ENCODE data around the gene PACSIN1. TPM values are rescaled to one million over a fixed set of nuclear protein-coding genes. Genes with fewer than 3 reads are reported as not detected.

PACSIN1 gene
- polyA plus RNA-seq, 1 donor (not counting 4 experiments of a cell fraction or from before 2014, with no cell fraction given), result not detected

GRCh38 chr6:34441526-34441925 is 24.4 kb upstream of the PACSIN1 start:
- FAIRE-seq (no peak), DNase-seq (ENCODE audit: low read depth, low spot score) (no peak)
- Histone ChIP-seq H3K9me1 (ENCODE audit: control insufficient read depth, extremely low read depth, insufficient read depth, low read length) (no peaks in the 10 kb centered on the region), H3K79me2 (ENCODE audit: control insufficient read depth, insufficient read depth, low read length) (no peaks in the 10 kb centered on the region), H3K4me2 (ENCODE audit: control insufficient read depth, extremely low read depth, insufficient read depth, low read depth, low read length) (no peak overlapping the region), H3K9me3 (ENCODE audit: control insufficient read depth, low read depth, low read length) (no peaks in the 10 kb centered on the region), H2AFZ (ENCODE audit: control insufficient read depth, low read length) (no peak overlapping the region), H3K4me3 (ENCODE audit: control insufficient read depth in 2 of 3, extremely low read depth in 1 of 3, insufficient read depth in 2 of 3, low read depth in 1 of 3, low read length in 3 of 3) (no peak overlapping the region), H3K27ac (ENCODE audit: control insufficient read depth, insufficient read depth, low read length) (no peak overlapping the region), H3K4me1 (ENCODE audit: control insufficient read depth, extremely low read depth, insufficient read depth, low read length) (no peaks in the 10 kb centered on the region), H3K27me3 (ENCODE audit: control insufficient read depth, extremely low read depth, insufficient read depth, low read length) (no peaks in the 10 kb centered on the region), H3K36me3 (ENCODE audit: control insufficient read depth in 2 of 2, extremely low read depth in 1 of 2, insufficient read depth in 2 of 2, low read length in 2 of 2) (no peaks in the 10 kb centered on the region), H4K20me1 (ENCODE audit: control insufficient read depth, extremely low read depth, insufficient read depth, low read length) (no peaks in the 10 kb centered on the region), H3K9ac (ENCODE audit: control insufficient read depth, extremely low read depth, insufficient read depth, low read length) (no peak overlapping the region)
- dilution Hi-C loops (cut with MboI; ENCODE audit: extremely low pct_ligation_motif_present, low sequenced_read_pairs), result no loop called here
- TF ChIP-seq EZH2 (IDR thresholded peaks at IDR 0.05; ENCODE audit: low read length) (no peak), CTCF (optimal IDR thresholded peaks at IDR 0.05 in 1 of 3, IDR thresholded peaks at IDR 0.05 in 1 of 3, conservative IDR thresholded peaks at IDR 0.05 in 1 of 3; ENCODE audit: extremely low read depth in 1 of 3, insufficient read depth in 2 of 3, low read length in 3 of 3) (no peak)

GRCh38 chr6:34445313-34445860 is 20.5 kb upstream of the PACSIN1 start:
- no peak for FAIRE-seq
- no peak overlapping the region for H3K4me2 ChIP-seq (ENCODE audit: control insufficient read depth, extremely low read depth, insufficient read depth, low read depth, low read length)
- no peaks in the 10 kb centered on the region for H3K4me1 ChIP-seq (ENCODE audit: control insufficient read depth, extremely low read depth, insufficient read depth, low read length)
- TF ChIP-seq EZH2 (IDR thresholded peaks at IDR 0.05; ENCODE audit: low read length) (no peak), CTCF (optimal IDR thresholded peaks at IDR 0.05 in 1 of 3, IDR thresholded peaks at IDR 0.05 in 1 of 3, conservative IDR thresholded peaks at IDR 0.05 in 1 of 3; ENCODE audit: extremely low read depth in 1 of 3, insufficient read depth in 2 of 3, low read length in 3 of 3) (no peak)
- H2AFZ ChIP-seq (ENCODE audit: control insufficient read depth, low read length), result no peak overlapping the region
- no peaks in the 10 kb centered on the region for H3K79me2 ChIP-seq (ENCODE audit: control insufficient read depth, insufficient read depth, low read length)
- no peaks in the 10 kb centered on the region for H3K36me3 ChIP-seq (ENCODE audit: control insufficient read depth in 2 of 2, extremely low read depth in 1 of 2, insufficient read depth in 2 of 2, low read length in 2 of 2)
- H3K27me3 ChIP-seq (ENCODE audit: control insufficient read depth, extremely low read depth, insufficient read depth, low read length), result no peaks in the 10 kb centered on the region
- no peak overlapping the region for H3K4me3 ChIP-seq (ENCODE audit: control insufficient read depth in 2 of 3, extremely low read depth in 1 of 3, insufficient read depth in 2 of 3, low read depth in 1 of 3, low read length in 3 of 3)
- H3K9ac ChIP-seq (ENCODE audit: control insufficient read depth, extremely low read depth, insufficient read depth, low read length), result no peak overlapping the region
- dilution Hi-C loops (cut with MboI; ENCODE audit: extremely low pct_ligation_motif_present, low sequenced_read_pairs), result no loop called here
- no peak overlapping the region for H3K27ac ChIP-seq (ENCODE audit: control insufficient read depth, insufficient read depth, low read length)
- DNase-seq (ENCODE audit: low read depth, low spot score), result no peak
- no peaks in the 10 kb centered on the region for H4K20me1 ChIP-seq (ENCODE audit: control insufficient read depth, extremely low read depth, insufficient read depth, low read length)
- H3K9me3 ChIP-seq (ENCODE audit: control insufficient read depth, low read depth, low read length), result no peaks in the 10 kb centered on the region
- H3K9me1 ChIP-seq (ENCODE audit: control insufficient read depth, extremely low read depth, insufficient read depth, low read length), result no peaks in the 10 kb centered on the region

Measured in keratinocyte (primary cell).